ENCODE results near the gene AKT1S1. TPM values are rescaled to one million over a fixed set of nuclear protein-coding genes. Genes with fewer than 3 reads are reported as not detected.
A peak's percentile ranks its signal among the peaks of the same experiment; 100 is the strongest.

AKT1S1 gene
- total RNA-seq, 1 donor from 2014 or later = 59.7 TPM

DNA sequence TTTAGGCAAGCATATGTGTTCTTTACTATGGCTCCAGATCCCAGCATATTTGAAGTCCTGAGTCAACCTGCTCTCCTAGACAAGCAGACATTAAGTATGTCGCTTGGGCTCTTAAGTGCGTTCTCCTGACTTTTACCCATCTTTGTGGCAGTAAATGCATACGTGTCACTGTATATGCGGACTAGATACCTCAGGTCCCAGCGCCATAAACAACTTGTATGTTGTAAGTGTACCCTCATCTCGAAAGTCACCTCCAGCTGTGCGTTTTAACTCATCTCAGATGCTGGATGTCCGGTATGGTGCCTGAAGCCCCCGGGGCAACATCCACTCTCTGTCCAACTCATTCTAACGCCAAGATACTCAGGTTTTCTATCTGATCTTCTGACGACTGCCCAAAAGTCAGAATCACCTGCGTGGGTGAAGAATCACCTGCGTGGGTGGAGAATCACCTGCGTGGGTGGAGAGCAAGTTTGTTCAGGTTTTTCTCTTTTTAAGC lies 24.5 kb downstream of the AKT1S1 start:
- no peak for TF ChIP-seq CTCF (IDR thresholded peaks at IDR 0.05)
- Mint-ChIP-seq H3K4me3 (ENCODE audit: unreplicated experiment) (peak overlapping the region; percentile 76), H3K9me3 (ENCODE audit: unreplicated experiment) (peaks cover 6% of the 10 kb centered on the region), H3K27ac (ENCODE audit: unreplicated experiment) (peak overlapping the region; percentile 70), H3K36me3 (ENCODE audit: unreplicated experiment) (peaks cover 22% of the 10 kb centered on the region), H3K4me1 (ENCODE audit: unreplicated experiment) (peaks cover 45% of the 10 kb centered on the region), H3K27me3 (ENCODE audit: unreplicated experiment) (no peaks in the 10 kb centered on the region)
- no peak for DNase-seq (ENCODE audit: extremely low spot score, unreplicated experiment)

DNA sequence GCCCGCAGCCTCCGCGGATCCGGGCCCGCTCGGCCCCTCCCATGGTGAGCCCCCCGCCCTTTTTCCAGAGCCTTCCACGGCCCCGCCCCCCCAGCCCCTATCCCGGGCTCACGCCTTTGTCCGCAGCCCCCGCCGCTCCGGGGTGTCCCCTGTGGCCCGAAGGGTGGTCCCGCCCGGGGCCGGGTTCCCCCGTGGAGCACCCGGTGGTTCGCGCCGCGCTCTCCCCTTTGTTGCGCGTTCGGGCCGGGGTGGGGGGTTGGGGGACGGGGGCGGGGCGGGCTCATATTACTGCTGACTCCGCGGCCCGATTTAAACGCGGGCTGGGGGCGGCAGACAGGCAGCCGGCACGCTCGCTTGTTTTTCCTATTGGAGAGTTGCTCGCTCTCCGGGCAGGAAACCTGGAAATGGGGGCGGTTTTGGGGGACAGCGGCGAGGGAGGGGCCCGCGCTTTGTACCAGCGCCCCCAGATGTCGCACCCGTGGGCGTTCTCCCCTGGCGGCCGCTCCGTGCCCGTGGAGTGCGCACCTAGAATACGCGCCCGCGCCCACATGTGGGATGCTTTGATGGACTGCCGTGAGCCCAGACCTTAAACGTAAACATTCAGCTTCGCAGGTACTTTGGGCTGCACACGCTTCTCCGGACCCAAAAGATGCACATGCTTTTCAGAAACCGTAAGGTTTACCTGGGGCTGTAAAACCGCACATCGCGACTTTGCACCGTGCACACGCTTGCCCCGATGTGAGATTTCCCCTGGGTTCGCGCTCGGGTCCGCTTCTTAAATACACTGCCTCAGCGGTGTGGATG lies 25.5 kb downstream of the AKT1S1 start:
- no peaks in the 10 kb centered on the region for H3K27me3 Mint-ChIP-seq (ENCODE audit: unreplicated experiment)
- TF ChIP-seq CTCF (IDR thresholded peaks at IDR 0.05) = no peak
- DNase-seq (ENCODE audit: extremely low spot score, unreplicated experiment) = no peak
- H3K27ac Mint-ChIP-seq (ENCODE audit: unreplicated experiment) = peak overlapping the region; percentile 70
- peaks cover 6% of the 10 kb centered on the region for H3K9me3 Mint-ChIP-seq (ENCODE audit: unreplicated experiment)
- H3K36me3 Mint-ChIP-seq (ENCODE audit: unreplicated experiment) = peaks cover 14% of the 10 kb centered on the region
- peak overlapping the region; percentile 76 for H3K4me3 Mint-ChIP-seq (ENCODE audit: unreplicated experiment)
- H3K4me1 Mint-ChIP-seq (ENCODE audit: unreplicated experiment) = peaks cover 45% of the 10 kb centered on the region

DNA sequence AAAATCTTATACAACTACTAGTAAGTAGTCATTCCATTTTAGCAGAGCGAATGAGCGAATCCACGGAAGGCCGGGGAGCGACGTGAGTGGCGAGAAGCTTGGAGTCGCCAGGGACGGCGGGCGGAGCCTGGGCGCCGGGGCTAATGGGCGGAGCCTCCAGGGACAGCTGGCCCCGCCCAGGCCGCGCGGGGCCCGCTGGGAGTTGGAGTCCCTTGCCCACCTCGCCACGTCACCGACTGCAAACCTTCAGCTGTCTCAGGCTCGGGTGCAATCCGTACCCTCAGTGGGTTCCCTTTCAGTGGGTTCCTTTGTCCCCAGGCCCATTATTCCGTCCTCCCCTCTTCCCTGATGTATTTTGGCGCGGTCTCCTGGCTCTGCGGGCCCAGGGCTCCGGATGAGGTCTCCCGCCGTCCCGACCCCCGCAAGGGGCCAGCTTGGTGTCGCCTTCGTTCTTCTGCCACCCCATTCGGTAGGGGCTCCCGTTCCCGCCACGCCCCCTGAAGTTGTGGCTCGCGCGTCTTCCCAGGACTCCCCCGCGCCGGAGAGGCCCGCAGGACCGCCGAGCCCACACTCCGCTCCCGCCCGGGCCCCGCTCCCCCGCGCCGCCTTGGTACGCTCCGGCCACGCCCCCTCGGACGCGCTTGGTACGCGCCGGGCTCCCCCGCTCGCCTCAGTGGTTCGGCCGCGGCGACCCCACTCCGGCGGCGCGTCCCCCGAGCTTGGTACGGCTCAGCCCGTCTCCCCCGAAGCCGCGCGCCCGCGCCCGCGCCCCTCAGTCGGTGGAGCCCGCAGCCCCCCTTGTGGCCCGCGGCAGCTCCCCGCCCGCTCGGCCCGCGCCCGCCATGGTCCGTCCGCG lies 26.4 kb downstream of the AKT1S1 start, which contains the start of gene PTOV1:
Gene PTOV1, plus strand, starts transcription at position 673 of the 856 bp plus-strand sequence.
- H3K27me3 Mint-ChIP-seq (ENCODE audit: unreplicated experiment) = no peaks in the 10 kb centered on the region
- peak; percentile 97 for DNase-seq (ENCODE audit: extremely low spot score, unreplicated experiment)
- H3K4me1 Mint-ChIP-seq (ENCODE audit: unreplicated experiment) = peaks cover 48% of the 10 kb centered on the region
- peak within 1 kb of the TSS; percentile 98 for H3K27ac Mint-ChIP-seq (ENCODE audit: unreplicated experiment)
- H3K9me3 Mint-ChIP-seq (ENCODE audit: unreplicated experiment) = peaks cover 6% of the 10 kb centered on the region
- H3K36me3 Mint-ChIP-seq (ENCODE audit: unreplicated experiment) = peaks cover 14% of the 10 kb centered on the region
- TF ChIP-seq CTCF (IDR thresholded peaks at IDR 0.05) = no peak
- H3K4me3 Mint-ChIP-seq (ENCODE audit: unreplicated experiment) = peak within 1 kb of the TSS; percentile 87

GRCh38 chr19:49850221-49850486 lies 27.0 kb downstream of the AKT1S1 start:
- Mint-ChIP-seq H3K27me3 (ENCODE audit: unreplicated experiment) (no peaks in the 10 kb centered on the region), H3K27ac (ENCODE audit: unreplicated experiment) (peak overlapping the region; percentile 98), H3K4me3 (ENCODE audit: unreplicated experiment) (peak overlapping the region; percentile 87), H3K9me3 (ENCODE audit: unreplicated experiment) (peaks cover 6% of the 10 kb centered on the region), H3K36me3 (ENCODE audit: unreplicated experiment) (peaks cover 11% of the 10 kb centered on the region), H3K4me1 (ENCODE audit: unreplicated experiment) (peaks cover 52% of the 10 kb centered on the region)
- TF ChIP-seq CTCF (IDR thresholded peaks at IDR 0.05) = no peak
- no peak for DNase-seq (ENCODE audit: extremely low spot score, unreplicated experiment)
